HG03196 (cell line): Measurements from ENCODE around the gene RAB3C.
"Not testable (repeated sequence)": the region's sequence is repeated elsewhere in the genome, so short reads cannot be mapped to it uniquely, and the experiment has no call there.

Experiments used
- ATAC-seq: cut with Tn5 transposase; IDR thresholded peaks from one replicate; pipeline ENCODE4 v1.9.1; 2021; ENCODE audit not compliant: unreplicated experiment

RAB3C gene

GRCh38 chr5:58582803-58583491, at the start of gene RAB3C:
Gene RAB3C (plus strand): TSS chr5:58583075. CDS start chr5:58583209, 134 bp downstream.
- peak; percentile 100 for ATAC-seq

- not testable (repeated sequence) for ATAC-seq
Measured at GRCh38 chr5:58541935-58542334, 40.9 kb upstream of the RAB3C start.

- no peak for ATAC-seq
Measured at GRCh38 chr5:58542709-58543108, 40.2 kb upstream of the RAB3C start.

GRCh38 chr5:58543723-58544122, 39.2 kb upstream of the RAB3C start:
- ATAC-seq = no peak

- no peak for ATAC-seq
Measured at GRCh38 chr5:58544195-58544594, 38.7 kb upstream of the RAB3C start.

GRCh38 chr5:58544926-58545325, 37.9 kb upstream of the RAB3C start:
- ATAC-seq = no peak

- ATAC-seq = peak; percentile 98
Measured at GRCh38 chr5:58545912-58546311, 37.0 kb upstream of the RAB3C start.

- no peak for ATAC-seq
Measured at GRCh38 chr5:58548068-58548467, 34.8 kb upstream of the RAB3C start.

GRCh38 chr5:58551492-58551891, 31.4 kb upstream of the RAB3C start:
- no peak for ATAC-seq

GRCh38 chr5:58557665-58558338, 25.1 kb upstream of the RAB3C start:
- not testable (repeated sequence) for ATAC-seq

GRCh38 chr5:58563016-58563700, 19.7 kb upstream of the RAB3C start:
- not testable (repeated sequence) for ATAC-seq

GRCh38 chr5:58564043-58564832, 18.6 kb upstream of the RAB3C start:
- ATAC-seq = not testable (repeated sequence)

- no peak for ATAC-seq
Measured at GRCh38 chr5:58565033-58565432, 17.8 kb upstream of the RAB3C start.

- ATAC-seq = no peak
Measured at GRCh38 chr5:58571501-58571900, 11.4 kb upstream of the RAB3C start.

- ATAC-seq = not testable (repeated sequence)
Measured at GRCh38 chr5:58572973-58573372, 9.9 kb upstream of the RAB3C start.

- no peak for ATAC-seq
Measured at GRCh38 chr5:58579781-58580180, 3.1 kb upstream of the RAB3C start.

- ATAC-seq = peak; percentile 30
Measured at GRCh38 chr5:58582019-58582802, 664 bp upstream of the RAB3C start.

GRCh38 chr5:58595952-58596351, 13.1 kb downstream of the RAB3C start:
- ATAC-seq = no peak

GRCh38 chr5:58598440-58598839, 15.6 kb downstream of the RAB3C start:
- no peak for ATAC-seq

- no peak for ATAC-seq
Measured at GRCh38 chr5:58599217-58599616, 16.3 kb downstream of the RAB3C start.
